ENCODE data around the gene OSTF1.
A peak's percentile ranks its signal among the peaks of the same experiment; 100 is the strongest.

The OSTF1 gene

DNA sequence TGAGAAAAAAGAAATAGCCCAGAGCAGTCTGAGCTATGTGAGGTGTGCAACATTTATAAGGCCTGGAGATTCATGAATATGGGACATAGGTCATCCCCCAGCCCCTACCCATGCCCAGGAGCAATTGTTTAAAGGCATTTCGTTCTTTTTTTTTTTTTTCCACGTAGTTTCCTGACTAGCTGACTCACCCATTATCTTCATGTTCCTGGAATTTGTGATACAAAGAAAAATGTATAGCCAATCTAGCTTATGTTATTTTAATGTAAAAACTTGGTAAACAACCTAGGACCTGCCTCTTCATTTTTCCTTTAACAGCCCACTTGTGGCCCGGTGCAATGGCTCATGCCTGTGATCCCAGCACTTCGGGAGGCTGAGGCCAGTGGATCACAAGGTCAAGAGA is 81.3 kb downstream of the OSTF1 start:
- DNase-seq = no peak

DNA sequence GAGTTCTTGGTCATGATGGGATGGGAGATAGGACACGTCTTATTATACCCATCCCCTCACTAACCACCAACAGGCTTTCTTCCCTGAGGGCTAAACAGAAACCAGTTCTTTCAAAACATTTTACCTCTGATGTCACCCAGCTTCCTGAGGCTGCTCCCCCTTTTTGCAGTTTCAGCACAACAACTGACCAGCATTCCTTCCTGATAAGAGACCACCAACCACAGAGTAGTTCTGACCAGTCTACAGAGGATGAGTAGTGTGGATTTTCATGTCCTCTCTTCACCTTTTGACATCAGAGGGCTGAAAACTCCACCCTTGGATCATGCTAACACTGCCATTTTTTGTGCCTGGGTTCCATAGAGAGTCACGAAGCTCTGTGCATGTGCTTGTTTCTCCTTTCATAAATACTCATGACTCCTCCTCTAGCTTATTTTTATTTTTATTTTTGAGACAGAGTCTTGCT is 82.6 kb downstream of the OSTF1 start:
- DNase-seq = no peak

DNA sequence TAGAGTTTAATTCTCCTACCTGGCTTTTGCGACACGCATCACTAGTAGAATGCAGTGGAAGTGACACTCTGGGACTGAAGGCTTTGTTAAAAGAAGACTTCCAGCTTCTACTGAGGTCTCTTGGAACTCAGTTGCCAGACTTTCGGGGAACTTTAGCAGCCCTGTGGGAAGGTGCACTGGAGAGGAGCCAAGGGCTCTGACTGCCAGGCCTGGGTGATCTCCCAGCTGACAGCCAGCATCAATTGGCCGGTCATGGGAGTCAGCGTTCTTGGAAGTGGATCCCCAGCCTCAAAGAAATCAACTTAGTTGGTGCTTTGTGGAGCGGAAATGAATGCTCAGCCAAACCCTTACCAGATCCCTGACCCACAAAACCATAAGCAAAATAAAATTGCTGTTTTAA is 87.1 kb downstream of the OSTF1 start:
- no peak for DNase-seq

DNA sequence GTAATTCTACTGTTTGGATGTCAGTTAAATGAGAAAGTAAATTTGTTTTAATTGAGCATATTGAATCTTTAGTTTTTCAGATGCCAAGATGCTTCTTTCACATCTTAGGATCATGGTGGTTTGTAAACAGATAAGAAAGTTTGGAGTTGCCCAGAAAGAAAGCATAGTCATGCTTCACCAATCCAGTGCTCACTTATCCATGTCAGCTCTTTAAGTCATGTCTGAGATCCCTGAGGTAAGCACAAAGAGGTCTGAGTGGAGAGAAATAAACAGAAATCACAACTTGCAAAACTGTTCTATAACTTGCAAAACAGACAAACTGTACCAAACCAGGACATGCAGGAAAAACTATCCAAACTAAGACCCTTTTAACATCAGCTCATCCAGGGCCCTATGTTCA is 87.7 kb downstream of the OSTF1 start:
- no peak for DNase-seq

DNA sequence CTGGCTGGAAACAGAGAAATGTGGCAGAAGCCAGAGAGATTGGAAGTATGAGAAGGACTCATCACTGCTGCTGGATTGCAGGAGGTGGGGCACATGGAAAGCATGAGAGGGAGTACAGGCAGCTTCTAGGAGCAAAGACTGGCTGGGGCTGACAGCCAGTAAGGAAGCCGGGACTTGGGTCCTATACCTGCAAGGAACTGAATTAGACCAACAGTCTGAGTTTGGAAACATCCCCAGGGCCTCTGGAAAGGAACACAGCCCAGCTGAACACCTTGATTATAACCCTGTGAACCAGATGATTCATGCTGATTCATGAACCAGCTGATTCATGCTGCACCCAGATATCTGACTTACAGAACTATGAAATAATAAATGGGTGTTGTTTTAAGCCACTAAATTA is 93.4 kb downstream of the OSTF1 start:
- no peak for DNase-seq

DNA sequence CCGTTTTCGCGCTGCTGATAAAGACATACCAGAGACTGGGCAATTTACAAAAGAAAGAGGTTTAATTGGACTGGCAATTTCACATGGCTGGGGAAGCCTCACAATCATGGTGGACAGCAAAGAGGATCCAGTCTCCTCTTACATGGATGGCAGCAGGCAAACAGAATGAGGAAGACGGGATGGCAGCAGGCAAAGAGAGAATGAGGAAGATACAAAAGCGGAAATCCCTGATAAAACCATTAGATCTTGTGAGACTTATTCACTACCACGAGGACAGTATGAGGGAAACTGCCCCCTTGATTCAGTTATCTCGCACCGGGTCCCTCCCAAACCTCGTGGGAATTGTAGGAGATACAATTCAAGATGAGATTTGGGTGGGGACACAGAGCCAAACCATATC is 95.0 kb downstream of the OSTF1 start:
- DNase-seq = no peak

DNA sequence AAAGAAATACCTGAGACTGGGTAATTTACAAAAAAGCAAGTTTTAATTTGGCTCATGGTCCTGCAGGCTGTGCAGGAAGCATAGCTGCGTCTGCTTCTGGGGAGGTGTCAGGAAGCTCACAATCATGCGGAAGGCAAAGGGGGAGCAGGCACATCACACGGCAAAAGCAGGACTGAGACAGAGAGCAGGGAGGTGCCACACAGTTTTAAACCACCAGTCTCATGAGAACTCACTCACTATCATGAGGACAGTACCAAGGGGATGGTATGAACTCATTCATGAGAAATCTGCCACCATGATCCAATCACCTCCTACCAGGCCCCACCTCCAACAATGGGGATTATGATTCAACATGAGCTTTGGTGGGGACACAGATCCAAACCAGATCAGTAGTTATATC is 96.2 kb downstream of the OSTF1 start:
- DNase-seq = no peak

DNA sequence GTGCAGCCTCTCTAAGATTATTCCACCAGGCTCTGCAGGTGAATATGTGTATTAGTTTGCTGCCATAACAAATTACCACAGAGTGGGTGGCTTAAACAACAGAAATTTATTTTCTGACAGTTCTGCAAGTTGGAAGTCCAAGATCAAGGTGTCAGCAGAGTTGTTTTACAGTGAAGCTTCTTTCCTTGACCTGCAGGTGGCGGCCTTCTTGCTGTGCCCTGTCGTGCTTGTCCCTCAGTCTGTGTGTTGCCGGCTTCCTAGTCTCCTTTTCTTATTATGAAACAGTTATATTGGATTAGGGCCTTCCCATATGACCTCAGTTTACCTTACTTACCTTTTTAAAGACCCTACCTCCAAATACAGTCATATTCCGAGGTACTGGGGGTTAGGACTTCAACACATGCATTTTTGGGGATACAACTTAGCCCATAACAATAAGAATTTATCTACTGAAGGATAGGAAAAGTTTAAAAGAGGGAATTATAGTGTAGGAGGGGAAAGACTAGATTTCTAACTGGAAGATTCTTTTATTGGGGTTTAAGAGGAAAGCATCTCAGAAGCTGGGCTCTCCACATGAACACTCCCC is 97.4 kb downstream of the OSTF1 start:
- peak; percentile 48 for DNase-seq

DNA sequence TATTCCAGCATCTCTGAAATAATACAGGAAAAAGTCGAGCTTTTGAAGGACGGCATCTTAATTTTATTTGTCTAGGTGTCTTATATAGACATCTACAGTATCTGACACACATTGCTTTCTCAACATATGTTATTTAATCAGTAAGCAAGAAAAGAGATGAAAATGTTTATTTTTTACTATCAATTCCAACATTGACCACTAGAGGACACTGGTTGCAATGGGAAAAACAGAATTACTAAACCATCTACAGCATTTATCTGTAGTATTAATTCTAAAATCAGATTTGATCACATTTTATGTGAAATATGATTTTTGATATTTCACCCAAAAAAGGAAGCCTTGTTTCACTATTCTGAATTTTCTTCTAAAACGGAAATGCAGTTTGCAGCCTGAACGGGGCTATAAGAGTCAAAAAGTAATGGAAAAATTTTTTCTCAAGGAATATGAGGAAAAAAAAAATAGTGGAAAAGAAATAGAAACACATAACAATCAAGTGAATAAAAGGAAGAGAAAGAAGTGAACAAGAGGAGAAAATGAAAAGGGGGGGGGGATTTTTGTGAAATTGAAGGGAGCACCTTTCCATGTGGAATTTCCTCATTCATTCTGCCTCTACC is 98.6 kb downstream of the OSTF1 start:
- DNase-seq = no peak

DNA sequence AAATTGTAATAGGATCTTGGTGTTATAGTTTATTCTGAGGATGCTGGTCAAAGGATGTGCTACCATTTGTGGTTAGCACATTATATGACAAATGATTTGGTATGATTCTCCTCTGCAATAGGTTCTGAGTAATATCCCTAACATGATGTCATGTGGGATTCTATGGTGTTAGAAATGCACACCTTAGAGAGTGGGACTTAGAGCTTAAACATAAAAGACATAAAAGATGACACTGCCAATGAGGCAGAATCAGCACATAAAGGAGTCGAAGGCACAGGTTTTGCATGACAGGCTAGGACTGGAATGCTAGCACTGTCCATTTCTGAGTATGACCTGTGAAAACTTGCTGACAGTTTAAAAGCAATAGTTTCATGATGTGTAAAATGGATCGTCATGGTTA is 100.4 kb downstream of the OSTF1 start:
- DNase-seq = no peak

DNA sequence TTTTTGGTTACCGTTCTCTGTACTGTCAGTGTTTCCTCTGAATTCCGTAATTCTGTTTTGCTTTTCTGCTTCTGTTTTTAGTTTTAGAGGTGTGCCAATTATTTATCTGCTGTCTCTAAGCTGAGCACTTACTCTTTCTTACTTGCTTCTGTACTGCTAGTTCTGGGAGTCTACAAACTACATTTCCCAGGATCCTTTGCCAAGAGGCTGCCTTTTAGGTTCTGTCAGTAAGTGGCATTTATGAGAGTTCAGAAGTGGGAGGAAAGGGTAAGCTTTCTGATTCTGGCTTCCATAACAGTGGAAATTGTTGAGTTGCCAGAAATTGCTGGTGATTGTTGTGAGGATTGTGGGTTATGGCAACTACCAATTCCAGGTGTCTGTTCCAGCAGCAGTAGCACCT is 102.4 kb downstream of the OSTF1 start:
- no peak for DNase-seq
